Measurements from ENCODE around the gene MACROD2.

MACROD2 gene

GRCh38 chr20:14707865-14708596, 712.7 kb downstream of the MACROD2 start:
- H3K9me3 ChIP-seq (replicated peaks in 1 of 11) = no peaks in the 10 kb centered on the region
- H3K4me3 ChIP-seq = no peak overlapping the region
- no peaks in the 10 kb centered on the region for H3K27me3 ChIP-seq
- H3K36me3 ChIP-seq = no peaks in the 10 kb centered on the region
- no peaks in the 10 kb centered on the region for H4K20me1 ChIP-seq
- no peak overlapping the region for H3K27ac ChIP-seq
- H3K9ac ChIP-seq = no peak overlapping the region
- no peaks in the 10 kb centered on the region for H3K4me1 ChIP-seq
- H3K4me2 ChIP-seq = no peak overlapping the region
- TF ChIP-seq Cebpa-rat (IDR thresholded peaks at IDR 0.05) = no peak

GRCh38 chr20:14709439-14709838, 714.1 kb downstream of the MACROD2 start:
- H3K4me1 ChIP-seq = no peaks in the 10 kb centered on the region
- no peak overlapping the region for H3K9ac ChIP-seq
- H3K4me2 ChIP-seq = no peak overlapping the region
- no peak overlapping the region for H3K27ac ChIP-seq
- no peak for TF ChIP-seq Cebpa-rat (IDR thresholded peaks at IDR 0.05)
- H3K36me3 ChIP-seq = no peaks in the 10 kb centered on the region
- H3K4me3 ChIP-seq = no peak overlapping the region
- no peaks in the 10 kb centered on the region for H3K27me3 ChIP-seq
- no peaks in the 10 kb centered on the region for H4K20me1 ChIP-seq
- no peaks in the 10 kb centered on the region for H3K9me3 ChIP-seq (replicated peaks in 1 of 11)

DNA sequence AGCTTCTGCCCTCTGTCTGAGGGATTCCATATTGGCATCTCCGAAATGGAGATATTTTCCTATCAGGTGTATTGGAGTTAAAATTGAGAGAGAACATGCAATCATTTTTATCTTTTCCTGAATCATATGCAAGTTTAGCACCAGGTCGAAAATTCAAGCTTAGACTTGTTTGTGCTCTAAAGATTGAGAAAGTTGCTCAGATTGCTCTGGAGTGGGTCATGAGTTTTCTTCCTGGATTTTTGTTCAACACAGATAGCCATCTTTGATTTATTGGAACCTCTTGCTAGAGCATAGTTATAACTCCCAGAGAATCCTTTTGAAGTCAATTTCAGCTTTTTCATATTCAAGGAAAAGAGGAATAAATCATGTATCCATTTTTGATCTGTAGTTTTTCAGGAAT, 715.6 kb downstream of the MACROD2 start:
- Histone ChIP-seq H3K4me1 (no peaks in the 10 kb centered on the region), H3K27ac (no peak overlapping the region)

GRCh38 chr20:14711652-14712051, 716.3 kb downstream of the MACROD2 start:
- Histone ChIP-seq H3K9me3 (replicated peaks in 1 of 11) (no peaks in the 10 kb centered on the region), H3K4me3 (no peak overlapping the region), H3K27ac (no peak overlapping the region), H3K9ac (no peak overlapping the region), H4K20me1 (no peaks in the 10 kb centered on the region), H3K27me3 (no peaks in the 10 kb centered on the region), H3K4me1 (no peaks in the 10 kb centered on the region), H3K36me3 (no peaks in the 10 kb centered on the region), H3K4me2 (no peak overlapping the region)
- no peak for TF ChIP-seq Cebpa-rat (IDR thresholded peaks at IDR 0.05)

More for the DNA sequence above, 715.6 kb downstream of the MACROD2 start:
- no peak overlapping the region for H3K9ac ChIP-seq
- no peak for TF ChIP-seq Cebpa-rat (IDR thresholded peaks at IDR 0.05)
- H3K4me3 ChIP-seq = no peak overlapping the region
- no peaks in the 10 kb centered on the region for H3K9me3 ChIP-seq (replicated peaks in 1 of 11)
- H3K4me2 ChIP-seq = no peak overlapping the region
- no peaks in the 10 kb centered on the region for H3K36me3 ChIP-seq
- no peaks in the 10 kb centered on the region for H3K27me3 ChIP-seq
- no peaks in the 10 kb centered on the region for H4K20me1 ChIP-seq

DNA sequence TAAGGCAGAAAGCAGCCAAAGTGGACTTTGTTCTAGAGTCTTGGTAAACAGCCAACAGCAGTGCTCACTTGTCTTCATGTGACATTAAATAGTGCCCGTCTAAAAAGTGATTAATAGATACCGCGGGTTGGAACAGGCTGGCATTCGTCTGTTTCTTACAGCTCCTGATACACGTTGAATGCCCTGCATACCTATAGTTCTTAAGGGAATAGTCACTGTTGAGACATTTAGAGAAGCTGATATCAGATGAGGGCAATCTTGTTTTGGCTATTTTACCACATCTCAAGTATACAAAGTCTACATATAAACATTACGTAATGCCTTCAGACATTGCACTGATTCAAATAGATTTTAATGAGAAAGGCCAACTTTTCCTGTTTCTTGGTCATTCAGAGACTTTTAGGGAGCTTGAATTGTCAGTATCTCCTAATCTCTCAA, 717.0 kb downstream of the MACROD2 start:
- no peak overlapping the region for H3K4me2 ChIP-seq

DNA sequence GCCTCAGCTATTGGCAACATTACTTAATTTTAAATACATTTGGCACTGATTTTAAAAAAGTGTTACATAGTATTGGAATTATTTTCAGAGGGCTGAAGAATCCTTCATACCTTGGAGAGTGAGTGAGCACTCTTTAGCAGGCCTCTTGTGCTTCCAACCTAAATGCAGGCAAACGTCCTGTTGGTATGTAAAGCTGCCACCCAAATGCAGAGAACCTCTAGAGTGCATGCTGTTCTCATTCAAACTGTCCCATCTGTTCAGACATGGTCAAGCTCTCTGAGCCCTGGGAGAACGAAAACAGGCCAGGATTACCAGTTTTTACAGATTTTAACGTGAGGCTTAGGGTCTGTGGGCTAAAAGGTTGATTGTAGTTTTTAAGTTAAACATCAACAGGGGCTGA, 720.1 kb downstream of the MACROD2 start:
- no peaks in the 10 kb centered on the region for H3K36me3 ChIP-seq
- H3K4me3 ChIP-seq = no peak overlapping the region
- TF ChIP-seq Cebpa-rat (IDR thresholded peaks at IDR 0.05) = no peak
- no peaks in the 10 kb centered on the region for H3K9me3 ChIP-seq (replicated peaks in 1 of 11)
- H3K27ac ChIP-seq = no peak overlapping the region
- H3K4me2 ChIP-seq = no peak overlapping the region
- no peaks in the 10 kb centered on the region for H3K27me3 ChIP-seq
- H3K4me1 ChIP-seq = no peaks in the 10 kb centered on the region
- H3K9ac ChIP-seq = no peak overlapping the region
- no peaks in the 10 kb centered on the region for H4K20me1 ChIP-seq

More for the DNA sequence above, 717.0 kb downstream of the MACROD2 start:
- H3K27ac ChIP-seq = no peak overlapping the region
- no peak for TF ChIP-seq Cebpa-rat (IDR thresholded peaks at IDR 0.05)
- no peaks in the 10 kb centered on the region for H3K4me1 ChIP-seq
- H3K4me3 ChIP-seq = no peak overlapping the region
- H3K36me3 ChIP-seq = no peaks in the 10 kb centered on the region
- H4K20me1 ChIP-seq = no peaks in the 10 kb centered on the region
- H3K9ac ChIP-seq = no peak overlapping the region
- no peaks in the 10 kb centered on the region for H3K27me3 ChIP-seq
- no peaks in the 10 kb centered on the region for H3K9me3 ChIP-seq (replicated peaks in 1 of 11)

GRCh38 chr20:14716351-14716801, 721.1 kb downstream of the MACROD2 start:
- H4K20me1 ChIP-seq = no peaks in the 10 kb centered on the region
- H3K36me3 ChIP-seq = no peaks in the 10 kb centered on the region
- no peaks in the 10 kb centered on the region for H3K9me3 ChIP-seq (replicated peaks in 1 of 11)
- no peak overlapping the region for H3K4me2 ChIP-seq
- no peaks in the 10 kb centered on the region for H3K27me3 ChIP-seq
- no peak overlapping the region for H3K4me3 ChIP-seq
- no peak for TF ChIP-seq Cebpa-rat (IDR thresholded peaks at IDR 0.05)
- no peaks in the 10 kb centered on the region for H3K4me1 ChIP-seq
- H3K9ac ChIP-seq = no peak overlapping the region
- H3K27ac ChIP-seq = no peak overlapping the region

GRCh38 chr20:14717134-14717999, 722.1 kb downstream of the MACROD2 start:
- no peak overlapping the region for H3K27ac ChIP-seq
- no peak for TF ChIP-seq Cebpa-rat (IDR thresholded peaks at IDR 0.05)
- H3K4me1 ChIP-seq = no peaks in the 10 kb centered on the region
- no peaks in the 10 kb centered on the region for H3K27me3 ChIP-seq
- H3K9ac ChIP-seq = no peak overlapping the region
- H4K20me1 ChIP-seq = no peaks in the 10 kb centered on the region
- no peaks in the 10 kb centered on the region for H3K36me3 ChIP-seq
- no peak overlapping the region for H3K4me2 ChIP-seq
- no peaks in the 10 kb centered on the region for H3K9me3 ChIP-seq (replicated peaks in 1 of 11)
- no peak overlapping the region for H3K4me3 ChIP-seq

GRCh38 chr20:14720251-14720650, 724.9 kb downstream of the MACROD2 start:
- Histone ChIP-seq H3K9ac (no peak overlapping the region), H3K27ac (no peak overlapping the region), H4K20me1 (no peaks in the 10 kb centered on the region), H3K4me2 (no peak overlapping the region), H3K4me1 (peaks cover 0 to 6% (median 0%) of the 10 kb centered on the region in 10 experiments; a peak in 3 of 20 replicates), H3K36me3 (no peaks in the 10 kb centered on the region), H3K27me3 (no peaks in the 10 kb centered on the region), H3K4me3 (no peak overlapping the region), H3K9me3 (replicated peaks in 1 of 11) (no peaks in the 10 kb centered on the region)
- no peak for TF ChIP-seq Cebpa-rat (IDR thresholded peaks at IDR 0.05)

Data from BLaER1 treated with 17β-estradiol and CSF1 and Interleukin-3, amounts not matched to agents 10 nM and 100 nM (cell line).